Lower leg skin (tissue), 4 donors: Measurements from ENCODE around the gene NIPAL3. TPM values are rescaled to one million over a fixed set of nuclear protein-coding genes. Genes with fewer than 3 reads are reported as not detected.

Source experiments
- DNase-seq, 2 donors: peaks; one replicate each; pipeline ENCODE4 v3.0.0-alpha.2; 2019; ENCODE audit warnings: low spot score in 2 of 2
- H3K4me3 ChIP-seq: fragments of 200-600 bp; sonication (generic); 2 replicates; pipeline ENCODE4 v1.5.1; 2017; ENCODE audit warnings: mild to moderate bottlenecking, low read depth; ENCODE audit not compliant: poor library complexity, severe bottlenecking
- CTCF ChIP-seq, 3 donors: fragments of 450-650 bp; IDR thresholded peaks; one replicate each; pipeline ENCODE4 v1.5.1; 2016; ENCODE audit warnings: antibody characterized with exemption in 3 of 3, mild to moderate bottlenecking in 3 of 3, moderate library complexity in 2 of 3
- POLR2A ChIP-seq, 2 donors: fragments of 450-650 bp; IDR thresholded peaks; one replicate each; pipeline ENCODE4 v1.6.1; 2016 to 2017; ENCODE audit warnings: antibody characterized with exemption in 2 of 2, mild to moderate bottlenecking in 1 of 2, moderate library complexity in 1 of 2
- WGBS, 2 donors: methylation state at CpG; one replicate each; pipeline ENCODE4 v1.1.5; 2018; 5-methylcytosine and 5-hydroxymethylcytosine counted together
- intact Hi-C: fragments of 100-400 bp; cut with DNase I; formaldehyde crosslinking; loops from one replicate; pipeline ENCODE4 v1.15.0; 2023; ENCODE audit warnings: low total_unique reads
- total RNA-seq, 4 donors: library from RNA; depleted of rRNA; stranded (reverse); fragments of >200 nt; gene quantifications; one replicate each; pipeline ENCODE4 v1.1.0, GENCODE V29; 2016

Gene NIPAL3
- total RNA-seq: 10 to 100 TPM; 37.3 to 67.1 (median 57.5) TPM

GRCh38 chr1:24415334-24415909 is at the start of gene NIPAL3:
Gene NIPAL3, plus strand, starts transcription at chr1:24415802. Its CDS starts 3,746 bp downstream, at chr1:24419548.
- intact Hi-C loops: no loop called here
- TF ChIP-seq CTCF (IDR thresholded peaks at IDR 0.05) (peak in 1 of 3 donors; percentile 67), POLR2A (IDR thresholded peaks at IDR 0.05) (no peak)
- peak within 1 kb of the TSS; percentile 55 for H3K4me3 ChIP-seq
- WGBS, 2 donors: 1 to 4% methylated on average over 28 of the region's 28 CpGs
- DNase-seq: peak; percentile 97 to 99

GRCh38 chr1:24366707-24367106 is 48.9 kb upstream of the NIPAL3 start:
- intact Hi-C loops: no loop called here
- H3K4me3 ChIP-seq: no peak overlapping the region
- WGBS, 2 donors: 93 to 98% methylated on average over 9 of the region's 9 CpGs
- DNase-seq: no peak
- no peak for TF ChIP-seq POLR2A (IDR thresholded peaks at IDR 0.05)
- no peak for TF ChIP-seq CTCF (IDR thresholded peaks at IDR 0.05)

- TF ChIP-seq CTCF (IDR thresholded peaks at IDR 0.05) (no peak), POLR2A (IDR thresholded peaks at IDR 0.05) (no peak)
- DNase-seq: peak; percentile 85 to 93
- H3K4me3 ChIP-seq: no peak overlapping the region
- intact Hi-C loops: no loop called here
- WGBS, 2 donors: 47 to 52% methylated on average over 4 of the region's 4 CpGs
Observed at GRCh38 chr1:24369199-24369598, 46.4 kb upstream of the NIPAL3 start.

- intact Hi-C loops: no loop called here
- no peak for DNase-seq
- WGBS, 2 donors: 88 to 90% methylated on average over 4 of the region's 4 CpGs
- TF ChIP-seq POLR2A (IDR thresholded peaks at IDR 0.05) (no peak), CTCF (IDR thresholded peaks at IDR 0.05) (no peak)
- H3K4me3 ChIP-seq: no peak overlapping the region
Observed at GRCh38 chr1:24369801-24370200, 45.8 kb upstream of the NIPAL3 start.

- 87 to 89% methylated on average over 7 of the region's 7 CpGs for WGBS, 2 donors
- DNase-seq: no peak
- intact Hi-C loops: no loop called here
- TF ChIP-seq CTCF (IDR thresholded peaks at IDR 0.05) (no peak), POLR2A (IDR thresholded peaks at IDR 0.05) (no peak)
- no peak overlapping the region for H3K4me3 ChIP-seq
Observed at GRCh38 chr1:24373044-24373443, 42.6 kb upstream of the NIPAL3 start.

- DNase-seq: peak in 1 of 2 donors; percentile 40
- 63 to 70% methylated on average over 8 of the region's 8 CpGs for WGBS, 2 donors
- intact Hi-C loops: no loop called here
- no peak overlapping the region for H3K4me3 ChIP-seq
- TF ChIP-seq CTCF (IDR thresholded peaks at IDR 0.05) (no peak), POLR2A (IDR thresholded peaks at IDR 0.05) (no peak)
Observed at GRCh38 chr1:24373710-24374109, 41.9 kb upstream of the NIPAL3 start.
